Right forelimb (tissue), 1 donor: ENCODE data around the gene GPR171.
A peak's percentile ranks its signal among the peaks of the same experiment; 100 is the strongest.
"Not testable (repeated sequence)": the region's sequence is repeated elsewhere in the genome, so short reads cannot be mapped to it uniquely, and the experiment has no call there.

Experiments
- DNase-seq: peaks from one replicate; pipeline ENCODE4 v3.0.0-alpha.2; 2018

GPR171 gene

DNA sequence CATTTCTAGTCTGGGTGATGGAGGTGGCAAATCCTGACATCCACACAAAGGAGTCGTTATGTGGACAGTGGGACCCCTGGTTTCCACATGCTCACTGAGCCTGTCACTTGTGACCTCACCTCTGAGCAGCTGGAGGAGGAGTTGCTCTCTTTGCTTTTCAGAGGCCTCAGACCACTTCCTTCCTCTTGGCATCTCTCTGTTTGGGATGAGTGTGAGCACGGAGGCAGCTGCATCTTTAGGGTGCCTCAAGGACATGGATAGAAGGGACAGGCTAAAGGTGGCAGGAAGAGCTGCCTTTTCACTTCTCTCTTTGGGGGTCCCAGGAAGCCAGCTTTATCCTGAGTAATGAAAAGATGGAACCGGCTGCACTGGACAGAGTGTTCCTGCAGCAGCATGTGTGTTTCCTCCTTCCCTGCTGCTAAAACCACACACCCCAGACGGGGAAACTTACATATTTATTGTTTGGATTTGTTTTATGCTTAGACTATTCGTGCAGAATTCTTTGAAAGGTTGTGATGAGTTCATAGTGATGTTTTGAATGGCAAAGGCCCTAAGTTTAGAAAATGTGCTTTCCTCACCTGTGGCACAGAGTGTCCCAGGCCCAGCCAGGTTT lies 31.8 kb downstream of the GPR171 start:
- no peak for DNase-seq

GRCh38 chr3:151169948-151170679 lies 32.9 kb downstream of the GPR171 start:
- not testable (repeated sequence) for DNase-seq

GRCh38 chr3:151169262-151169947 lies 33.6 kb downstream of the GPR171 start:
- no peak for DNase-seq

DNA sequence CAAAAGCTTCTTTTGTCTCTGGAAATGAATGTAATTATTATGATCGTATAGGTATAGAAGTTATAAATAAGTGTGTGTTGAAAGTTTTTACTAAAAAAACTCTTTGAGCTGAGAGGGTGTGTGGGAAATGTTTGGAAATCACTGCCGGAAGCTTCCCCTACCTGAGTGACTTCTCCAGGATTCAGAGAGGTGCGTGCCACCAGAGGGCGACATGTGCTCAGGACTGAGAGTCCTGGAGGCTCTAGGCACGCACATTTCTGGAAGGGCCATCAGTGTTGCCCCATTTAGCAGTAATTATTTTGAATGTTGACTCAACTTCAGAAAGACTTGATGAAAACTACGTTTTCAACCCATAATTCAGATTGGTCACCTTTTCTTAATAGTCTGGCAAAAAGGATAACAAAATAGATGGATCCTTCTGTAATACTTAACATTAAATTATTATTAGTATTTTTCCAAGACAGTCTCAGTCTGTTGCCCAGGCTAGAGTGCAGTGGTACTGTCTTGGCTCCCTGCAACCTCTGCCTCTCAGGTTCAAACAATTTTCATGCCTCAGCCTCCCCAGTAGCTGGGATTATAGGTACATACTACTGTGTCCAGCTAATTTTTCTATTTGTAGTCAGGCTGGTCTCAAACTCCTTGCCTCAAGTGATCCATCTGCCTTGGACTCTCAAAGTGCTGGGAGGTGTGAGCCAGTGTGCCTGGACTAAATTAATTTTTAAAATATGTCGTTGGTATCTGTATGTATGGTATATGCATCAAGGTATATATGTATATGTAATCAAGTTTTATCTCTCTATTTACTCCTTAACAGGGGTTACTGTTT lies 34.5 kb downstream of the GPR171 start:
- peak; percentile 63 for DNase-seq

DNA sequence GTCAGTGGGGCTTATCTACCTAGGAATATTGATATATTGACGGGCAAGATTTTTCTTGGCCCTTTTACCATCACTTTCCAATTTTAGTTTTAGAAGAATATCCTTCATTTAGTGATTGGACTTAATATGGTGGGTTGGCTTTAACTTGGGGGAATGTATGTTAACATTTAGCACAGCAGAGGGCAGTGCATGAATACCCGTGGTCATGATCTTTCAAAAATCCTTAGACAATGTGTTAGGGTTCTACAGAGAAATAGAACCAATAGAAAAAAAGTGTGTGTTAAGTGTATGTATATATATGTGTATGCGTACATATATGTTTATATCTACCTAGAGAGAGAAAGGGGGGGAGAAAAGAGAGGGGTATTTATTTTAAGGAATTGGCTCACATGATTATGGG lies 36.9 kb downstream of the GPR171 start:
- no peak for DNase-seq

GRCh38 chr3:151165226-151165625 lies 37.8 kb downstream of the GPR171 start:
- DNase-seq = no peak

- no peak for DNase-seq
Observed at GRCh38 chr3:151159806-151160205, 43.2 kb downstream of the GPR171 start.

- no peak for DNase-seq
Observed at GRCh38 chr3:151156618-151157216, 46.3 kb downstream of the GPR171 start.

GRCh38 chr3:151155409-151156128 lies 47.4 kb downstream of the GPR171 start:
- DNase-seq = no peak

DNA sequence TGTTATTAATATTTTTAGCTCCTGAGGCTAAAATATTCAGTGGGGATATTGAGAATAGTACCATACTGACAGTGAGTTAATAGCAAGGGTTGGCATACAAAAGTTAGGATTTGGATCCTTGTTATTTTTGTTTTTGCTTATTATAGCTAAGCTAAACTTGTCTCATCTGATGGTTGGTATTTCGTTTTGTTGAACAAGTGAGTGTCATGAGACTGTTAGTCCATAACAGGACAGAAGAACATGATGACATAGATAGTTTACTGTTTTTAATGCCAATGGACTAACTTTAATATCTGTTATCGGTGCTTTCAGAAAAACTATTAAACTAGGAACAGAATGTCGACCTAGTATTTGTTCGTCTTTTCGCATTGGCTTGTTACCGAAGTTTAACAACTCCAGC lies 48.5 kb downstream of the GPR171 start:
- no peak for DNase-seq

GRCh38 chr3:151152455-151153079 lies 50.4 kb downstream of the GPR171 start:
- DNase-seq = no peak
